ENCODE data around the gene NAV2.

Gene NAV2

DNA sequence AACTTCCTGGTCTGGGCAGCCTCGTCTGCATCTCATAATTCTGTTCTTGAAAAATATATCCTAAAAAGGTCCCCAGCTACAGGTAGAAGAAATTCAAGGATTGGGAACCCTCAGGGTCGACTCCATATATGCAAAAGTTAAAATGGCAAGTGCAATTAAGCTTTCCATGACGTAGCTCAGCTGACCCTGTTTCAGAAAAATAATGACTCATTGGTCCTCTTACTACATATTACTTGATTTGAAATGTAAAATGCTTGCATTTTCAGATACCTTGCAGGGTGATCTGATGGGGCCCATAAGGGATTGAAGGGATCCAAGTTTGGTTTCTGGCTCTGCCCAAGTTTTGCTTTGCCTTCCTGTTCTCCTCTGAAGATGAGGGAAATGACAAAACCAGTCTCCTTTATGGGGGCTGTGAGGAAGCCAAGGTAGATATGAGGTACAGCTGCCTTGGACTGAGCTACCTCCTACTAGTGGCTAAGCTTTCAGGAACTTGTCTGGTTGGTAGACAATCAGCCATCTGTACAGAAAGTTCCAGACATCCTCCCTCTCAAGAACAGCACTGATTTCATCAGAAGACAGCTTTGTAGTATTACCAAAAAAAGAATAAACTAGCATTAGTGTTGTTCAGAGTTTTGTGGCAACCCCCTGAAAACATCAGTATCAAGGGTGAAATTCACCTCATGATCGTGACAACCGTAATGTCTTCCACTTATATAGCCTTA lies 270.3 kb downstream of the NAV2 start:
- TF ChIP-seq CTCF (IDR thresholded peaks at IDR 0.05; ENCODE audit: extremely low read depth, insufficient read depth, missing control alignments) = no peak
- in situ Hi-C loops (cut with MboI; ENCODE audit: low pct_unique_long_range_greater_than_20kb, low sequenced_read_pairs, unreplicated experiment) = no loop called here

GRCh38 chr11:19984048-19984742 lies 271.6 kb downstream of the NAV2 start:
- DNase-seq (ENCODE audit: low spot score) = no peak
- in situ Hi-C loops (cut with MboI; ENCODE audit: low pct_unique_long_range_greater_than_20kb, low sequenced_read_pairs, unreplicated experiment) = no loop called here
- TF ChIP-seq CTCF (IDR thresholded peaks at IDR 0.05; ENCODE audit: extremely low read depth, insufficient read depth, missing control alignments) = no peak

More for the DNA sequence above, 270.3 kb downstream of the NAV2 start:
- DNase-seq (ENCODE audit: low spot score) = no peak

- no peak for DNase-seq (ENCODE audit: low spot score)
- no peak for TF ChIP-seq CTCF (IDR thresholded peaks at IDR 0.05; ENCODE audit: extremely low read depth, insufficient read depth, missing control alignments)
- in situ Hi-C loops (cut with MboI; ENCODE audit: low pct_unique_long_range_greater_than_20kb, low sequenced_read_pairs, unreplicated experiment) = no loop called here
Measured at GRCh38 chr11:19985111-19985510, 272.5 kb downstream of the NAV2 start.

DNA sequence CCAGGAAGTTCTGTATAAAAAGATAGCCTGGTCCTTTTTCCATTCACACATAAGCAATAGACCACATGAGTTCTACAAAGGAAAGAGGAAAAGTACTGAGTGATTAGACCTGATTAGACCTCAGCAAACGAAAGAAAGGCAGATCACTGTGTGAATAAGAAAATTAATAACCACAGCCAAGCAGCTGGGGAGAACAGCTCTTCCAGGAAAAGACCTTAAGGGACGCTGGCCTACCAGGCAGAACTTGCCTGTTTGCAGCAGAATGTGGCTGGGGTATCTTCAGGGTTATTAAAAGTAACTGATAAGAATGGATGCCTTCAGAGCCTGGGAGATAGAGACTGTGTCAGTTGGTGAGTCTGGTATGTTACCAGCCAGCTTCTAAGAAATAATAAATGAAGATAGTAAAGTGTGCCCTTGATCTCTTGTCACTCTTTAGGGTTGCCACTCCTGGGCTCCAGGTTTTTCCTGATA lies 274.7 kb downstream of the NAV2 start:
- no peak for DNase-seq (ENCODE audit: low spot score)
- in situ Hi-C loops (cut with MboI; ENCODE audit: low pct_unique_long_range_greater_than_20kb, low sequenced_read_pairs, unreplicated experiment) = no loop called here
- no peak for TF ChIP-seq CTCF (IDR thresholded peaks at IDR 0.05; ENCODE audit: extremely low read depth, insufficient read depth, missing control alignments)

GRCh38 chr11:19988598-19988997 lies 276.0 kb downstream of the NAV2 start:
- in situ Hi-C loops (cut with MboI; ENCODE audit: low pct_unique_long_range_greater_than_20kb, low sequenced_read_pairs, unreplicated experiment) = no loop called here
- DNase-seq (ENCODE audit: low spot score) = no peak
- no peak for TF ChIP-seq CTCF (IDR thresholded peaks at IDR 0.05; ENCODE audit: extremely low read depth, insufficient read depth, missing control alignments)

- TF ChIP-seq CTCF (IDR thresholded peaks at IDR 0.05; ENCODE audit: extremely low read depth, insufficient read depth, missing control alignments) = no peak
- in situ Hi-C loops (cut with MboI; ENCODE audit: low pct_unique_long_range_greater_than_20kb, low sequenced_read_pairs, unreplicated experiment) = no loop called here
- DNase-seq (ENCODE audit: low spot score) = no peak
Measured at GRCh38 chr11:19989191-19989590, 276.6 kb downstream of the NAV2 start.

Measured in GM13977 (cell line).